Endothelial cell of umbilical vein (primary cell): ENCODE data around the gene ZNF324. TPM values are rescaled to one million over a fixed set of nuclear protein-coding genes. Genes with fewer than 3 reads are reported as not detected.

Source experiments
- BruUV-seq: library from RNA; stranded (reverse); fragments of 400-500 nt; replicated peaks from 2 replicates; lab custom pipeline; 2021; lab: Mats Ljungman, UMichigan
- CTCF ChIA-PET: fragments of 300-600, 350-600 bp; sonication (Branson Sonifier 250); formaldehyde crosslinking; loops from one replicate; lab custom pipeline; 2021; ENCODE audit warnings: antibody characterized with exemption, inconsistent platforms; lab: Charles Lee
- POLR2A ChIA-PET: fragments of 300-600, 350-600 bp; sonication (Branson Sonifier 250); formaldehyde crosslinking; loops from one replicate; lab custom pipeline; 2021; ENCODE audit warnings: antibody characterized with exemption, inconsistent platforms; lab: Charles Lee
- DNase-seq: peaks from one replicate; pipeline ENCODE4 v3.0.0-alpha.2; 2011; ENCODE audit warnings: low read depth, low spot score
- FAIRE-seq: peaks from 2 replicates; lab custom pipeline; 2011; peaks lifted over from hg19 to GRCh38; lab: Jason Lieb, UNC
- H2AFZ ChIP-seq: 2 replicates; pipeline ENCODE4 v1.6.0; 2012; ENCODE audit warnings: low read depth, low read length, control low read depth, inconsistent platforms
- H3K27ac ChIP-seq: 2 replicates; pipeline ENCODE4 v1.5.1; 2011; ENCODE audit warnings: low read depth, mild to moderate bottlenecking, control low read depth, low read length, moderate library complexity; ENCODE audit not compliant: insufficient read depth
- H3K27me3 ChIP-seq, 2 experiments: 2 replicates each; pipeline versions ENCODE4 v1.6.0 to v1.6.1; 2011; ENCODE audit warnings: low read length in 2 of 2, mixed read lengths in 1 of 2; ENCODE audit not compliant: control insufficient read depth in 2 of 2, insufficient read depth in 2 of 2
- H3K36me3 ChIP-seq, 2 experiments: 2 replicates in 1 of 2; 3 replicates in 1 of 2; pipeline ENCODE4 v1.5.1; 2011; ENCODE audit warnings: low read length in 2 of 2, mild to moderate bottlenecking in 1 of 2, moderate library complexity in 1 of 2; ENCODE audit not compliant: control insufficient read depth in 2 of 2, insufficient read depth in 2 of 2; ENCODE audit errors: extremely low read depth in 1 of 2
- H3K4me1 ChIP-seq: 3 replicates; pipeline ENCODE4 v1.5.1; 2011; ENCODE audit warnings: mild to moderate bottlenecking, low read length; ENCODE audit not compliant: control insufficient read depth, insufficient read depth; ENCODE audit errors: extremely low read depth
- H3K4me2 ChIP-seq: 2 replicates; pipeline ENCODE4 v1.6.1; 2011; ENCODE audit warnings: low read length, control low read depth, mixed read lengths; ENCODE audit not compliant: insufficient read depth
- H3K4me3 ChIP-seq, 3 experiments: fragments of 200-600 bp in 1 of 3; sonication (generic), shearing (Covaris generic) in 1 of 3; replicated peaks in 1 of 3; 2 replicates each; pipeline ENCODE4 v1.5.1; 2011 to 2016; ENCODE audit warnings: control low read depth in 3 of 3, low read length in 3 of 3, mild to moderate bottlenecking in 2 of 3, inconsistent platforms in 1 of 3, low read depth in 1 of 3, moderate library complexity in 1 of 3; ENCODE audit not compliant: insufficient read depth in 1 of 3
- H3K79me2 ChIP-seq: 2 replicates; pipeline ENCODE4 v1.6.0; 2012; ENCODE audit warnings: low read length, inconsistent platforms; ENCODE audit not compliant: control insufficient read depth, insufficient read depth
- H3K9ac ChIP-seq: replicated peaks from 2 replicates; pipeline ENCODE3; 2011; ENCODE audit warnings: low read length, control low read depth; ENCODE audit not compliant: insufficient read depth; ENCODE audit errors: extremely low read depth
- H3K9me1 ChIP-seq: replicated peaks from 3 replicates; pipeline ENCODE4 v1.6.0; 2011; ENCODE audit warnings: mild to moderate bottlenecking, low read length; ENCODE audit not compliant: control insufficient read depth, insufficient read depth; ENCODE audit errors: extremely low read depth
- H3K9me3 ChIP-seq: replicated peaks from 2 replicates; pipeline ENCODE4 v1.5.1; 2012; ENCODE audit warnings: low read length, inconsistent platforms; ENCODE audit not compliant: control insufficient read depth, insufficient read depth
- H4K20me1 ChIP-seq: replicated peaks from 2 replicates; pipeline ENCODE3; 2011; ENCODE audit warnings: mild to moderate bottlenecking, low read length; ENCODE audit not compliant: control insufficient read depth, insufficient read depth; ENCODE audit errors: extremely low read depth
- CTCF ChIP-seq, 2 donors: IDR thresholded peaks; 1 replicate in 1 of 2; 2 replicates in 1 of 2; pipeline ENCODE4 v1.5.1; 2011; ENCODE audit warnings: low read length in 2 of 2, mild to moderate bottlenecking in 2 of 2, moderate library complexity in 2 of 2, control low read depth in 1 of 2, inconsistent platforms in 1 of 2, low read depth in 1 of 2; ENCODE audit not compliant: insufficient read depth in 1 of 2; ENCODE audit errors: extremely low read depth in 1 of 2
- EZH2 ChIP-seq: IDR thresholded peaks from 2 replicates; pipeline ENCODE4 v1.6.1; 2012; ENCODE audit warnings: borderline replicate concordance, low read depth, mild to moderate bottlenecking, moderate library complexity, low read length, inconsistent platforms; ENCODE audit not compliant: severe bottlenecking
- FOS ChIP-seq: IDR thresholded peaks from 2 replicates; pipeline ENCODE4 v1.6.1; 2011; ENCODE audit warnings: mild to moderate bottlenecking, low read length, moderate library complexity, borderline replicate concordance; ENCODE audit not compliant: insufficient read depth
- GATA2 ChIP-seq: IDR thresholded peaks from 2 replicates; pipeline ENCODE4 v1.7.0; 2011; ENCODE audit warnings: low read depth, mild to moderate bottlenecking, moderate library complexity, mixed read lengths, low read length; ENCODE audit not compliant: insufficient read length, insufficient read depth
- JUN ChIP-seq: IDR thresholded peaks from 2 replicates; pipeline ENCODE4 v1.6.1; 2011; ENCODE audit warnings: borderline replicate concordance, low read depth; ENCODE audit not compliant: insufficient read length, insufficient read depth
- MYC ChIP-seq: IDR thresholded peaks from one replicate; pipeline ENCODE4 v1.6.1; 2011; ENCODE audit warnings: mild to moderate bottlenecking, low read depth, low read length
- POLR2A ChIP-seq: IDR thresholded peaks from 2 replicates; pipeline ENCODE4 v1.6.1; 2012; ENCODE audit warnings: low read depth, mild to moderate bottlenecking, control low read depth, low read length
- POLR2AphosphoS5 ChIP-seq: IDR thresholded peaks from 2 replicates; pipeline ENCODE4 v1.6.1; 2012; ENCODE audit warnings: low read depth, mild to moderate bottlenecking, control low read depth, low read length, moderate library complexity; ENCODE audit not compliant: insufficient read depth
- dilution Hi-C: fragments of 300-500 bp; cut with MboI; formaldehyde crosslinking; loops from one replicate; pipeline ENCODE4 v1.15.0; 2019; ENCODE audit warnings: low sequenced_read_pairs; ENCODE audit not compliant: extremely low pct_ligation_motif_present
- intact Hi-C: fragments of 100-400 bp; cut with micrococcal nuclease; formaldehyde crosslinking; loops from one replicate; pipeline ENCODE4 v1.10.0; 2022
- polyA plus RNA-seq, 4 experiments: library from polyadenylated mRNA; depleted of rRNA in 3 of 4; stranded (reverse) in 3 of 4; unstranded in 1 of 4; fragments of >200 nt; gene quantifications; 2 replicates each; pipeline versions ENCODE4 v1.2.1 to v1.2.3, GENCODE V29; 2011 to 2012; ENCODE audit warnings: missing spikeins in 1 of 4
- total RNA-seq: library from RNA; stranded (reverse); gene quantifications from 2 replicates; pipeline ENCODE4 v1.2.3, GENCODE V29; 2021
- TF ChIP-seq, protein P1 (sequence below): IDR thresholded peaks from 2 replicates; pipeline ENCODE4 v1.6.1; 2011; ENCODE audit not compliant: insufficient read depth, insufficient read length

The ZNF324 gene
- total and polyA plus RNA-seq, 2 donors (not counting 3 experiments of a cell fraction or from before 2014, with no cell fraction given): 6.4 to 8.7 TPM

- intact Hi-C loops (loop anchor here (1.0 kb wide), 4 partner anchors 9 to 114 kb away; partner anchors contain the start of genes ZNF324, ZNF324B and ZNF497), dilution Hi-C loops (no loop called here)
- Histone ChIP-seq H3K79me2 (no peaks in the 10 kb centered on the region), H4K20me1 (no peaks in the 10 kb centered on the region), H3K4me2 (peak within 1 kb of the TSS; percentile 74), H2AFZ (peak within 1 kb of the TSS; percentile 89), H3K4me3 (peak within 1 kb of the TSS; percentile 49 to 70 (median 56)), H3K4me1 (peaks cover 9% of the 10 kb centered on the region), H3K27ac (peak within 1 kb of the TSS; percentile 73), H3K9ac (peak within 1 kb of the TSS; percentile 47), H3K9me1 (no peaks in the 10 kb centered on the region), H3K36me3 (peaks cover 0 to 11% of the 10 kb centered on the region in 2 experiments), H3K9me3 (no peaks in the 10 kb centered on the region), H3K27me3 (no peaks in the 10 kb centered on the region)
- TF ChIP-seq JUN (no peak), EZH2 (no peak), FOS (no peak), POLR2A (peak; percentile 70), POLR2AphosphoS5 (peak; percentile 91), MYC (no peak), GATA2 (no peak), CTCF (IDR thresholded peaks at IDR 0.05; ENCODE audit: extremely low read depth in 1 of 2, insufficient read depth in 1 of 2, low read depth in 1 of 2, low read length in 2 of 2) (no peak)
- TF ChIP-seq, protein P1, sequence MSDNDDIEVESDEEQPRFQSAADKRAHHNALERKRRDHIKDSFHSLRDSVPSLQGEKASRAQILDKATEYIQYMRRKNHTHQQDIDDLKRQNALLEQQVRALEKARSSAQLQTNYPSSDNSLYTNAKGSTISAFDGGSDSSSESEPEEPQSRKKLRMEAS: peak; percentile 32
- CTCF ChIA-PET: interaction anchor here (1.3 to 1.7 kb wide), 2 partner anchors 44 to 58 kb away, joined by 3 to 7 read pairs; partner anchors contain the start of gene ZBTB45
- FAIRE-seq (peak; percentile 97), DNase-seq (peak; percentile 97)
- BruUV-seq: no TSS peak
- POLR2A ChIA-PET: interaction anchor here (0.5 kb wide), 1 partner anchor 15 kb away, joined by 4 read pairs; no protein-coding TSS in a partner anchor
These were observed 9.0 kb downstream of the ZNF324 start, which contains the start of gene ZNF446 for GRCh38 chr19:58475714-58476497. TSS of gene ZNF446 (plus strand) at chr19:58476352. CDS start at chr19:58477219, 867 bp downstream.
